ENCODE data around the gene TEX14.
A peak's percentile ranks its signal among the peaks of the same experiment; 100 is the strongest.
"Not testable (repeated sequence)": the region's sequence is repeated elsewhere in the genome, so short reads cannot be mapped to it uniquely, and the experiment has no call there.

Gene TEX14

GRCh38 chr17:58664302-58664701 is 27.5 kb downstream of the TEX14 start:
- Histone ChIP-seq H3K4me3 (ENCODE audit: low read depth, low read length) (no peak overlapping the region), H3K27me3 (replicated peaks) (no peaks in the 10 kb centered on the region), H3K36me3 (replicated peaks) (no peaks in the 10 kb centered on the region), H3K27ac (no peak overlapping the region)
- in situ Hi-C loops (cut with HindIII; ENCODE audit: low pct_ligation_motif_present, low sequenced_read_pairs) = no loop called here
- DNase-seq = no peak
- TF ChIP-seq, protein P1, sequence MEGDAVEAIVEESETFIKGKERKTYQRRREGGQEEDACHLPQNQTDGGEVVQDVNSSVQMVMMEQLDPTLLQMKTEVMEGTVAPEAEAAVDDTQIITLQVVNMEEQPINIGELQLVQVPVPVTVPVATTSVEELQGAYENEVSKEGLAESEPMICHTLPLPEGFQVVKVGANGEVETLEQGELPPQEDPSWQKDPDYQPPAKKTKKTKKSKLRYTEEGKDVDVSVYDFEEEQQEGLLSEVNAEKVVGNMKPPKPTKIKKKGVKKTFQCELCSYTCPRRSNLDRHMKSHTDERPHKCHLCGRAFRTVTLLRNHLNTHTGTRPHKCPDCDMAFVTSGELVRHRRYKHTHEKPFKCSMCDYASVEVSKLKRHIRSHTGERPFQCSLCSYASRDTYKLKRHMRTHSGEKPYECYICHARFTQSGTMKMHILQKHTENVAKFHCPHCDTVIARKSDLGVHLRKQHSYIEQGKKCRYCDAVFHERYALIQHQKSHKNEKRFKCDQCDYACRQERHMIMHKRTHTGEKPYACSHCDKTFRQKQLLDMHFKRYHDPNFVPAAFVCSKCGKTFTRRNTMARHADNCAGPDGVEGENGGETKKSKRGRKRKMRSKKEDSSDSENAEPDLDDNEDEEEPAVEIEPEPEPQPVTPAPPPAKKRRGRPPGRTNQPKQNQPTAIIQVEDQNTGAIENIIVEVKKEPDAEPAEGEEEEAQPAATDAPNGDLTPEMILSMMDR (IDR thresholded peaks at IDR 0.05; ENCODE audit: low read depth, low read length, missing control alignments) = no peak

- Histone ChIP-seq H3K4me3 (ENCODE audit: low read depth, low read length) (no peak overlapping the region), H3K27ac (no peak overlapping the region), H3K36me3 (replicated peaks) (no peaks in the 10 kb centered on the region), H3K27me3 (replicated peaks) (no peaks in the 10 kb centered on the region)
- TF ChIP-seq, protein P1 (IDR thresholded peaks at IDR 0.05; ENCODE audit: low read depth, low read length, missing control alignments) = no peak
- in situ Hi-C loops (cut with HindIII; ENCODE audit: low pct_ligation_motif_present, low sequenced_read_pairs) = no loop called here
- DNase-seq = no peak
These were observed 30.3 kb downstream of the TEX14 start for GRCh38 chr17:58661499-58661898.

DNA sequence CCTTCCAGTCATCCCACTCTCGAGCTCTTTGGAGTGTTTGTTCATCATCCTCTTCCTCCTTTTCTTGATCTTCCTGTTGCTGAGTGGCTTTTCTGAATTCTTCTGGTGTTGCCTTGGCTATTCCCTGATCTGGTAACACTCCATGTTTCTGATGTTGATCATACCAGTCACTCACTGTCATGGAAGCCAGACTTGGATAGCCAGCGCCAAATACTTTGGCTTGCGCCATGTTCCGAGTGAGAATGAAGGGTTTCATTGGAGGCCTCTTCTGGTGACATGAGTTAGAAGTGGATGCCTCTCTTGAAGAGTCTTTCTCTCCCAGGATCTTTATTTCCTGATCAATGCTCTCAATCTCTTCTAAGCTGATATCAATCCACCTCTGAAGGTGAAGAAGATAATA is 31.2 kb downstream of the TEX14 start:
- Histone ChIP-seq H3K27ac (no peak overlapping the region), H3K4me3 (ENCODE audit: low read depth, low read length) (no peak overlapping the region), H3K36me3 (replicated peaks) (no peaks in the 10 kb centered on the region), H3K27me3 (replicated peaks) (no peaks in the 10 kb centered on the region)
- in situ Hi-C loops (cut with HindIII; ENCODE audit: low pct_ligation_motif_present, low sequenced_read_pairs) = no loop called here
- TF ChIP-seq, protein P1 (IDR thresholded peaks at IDR 0.05; ENCODE audit: low read depth, low read length, missing control alignments) = no peak
- DNase-seq = no peak

GRCh38 chr17:58659714-58660084 is 32.1 kb downstream of the TEX14 start:
- DNase-seq; H3K27me3 ChIP-seq (replicated peaks); in situ Hi-C loops (cut with HindIII; ENCODE audit: low pct_ligation_motif_present, low sequenced_read_pairs); H3K36me3 ChIP-seq (replicated peaks): not testable (repeated sequence)
- Histone ChIP-seq H3K4me3 (ENCODE audit: low read depth, low read length) (peak overlapping the region; percentile 52), H3K27ac (peak overlapping the region; percentile 100)

DNA sequence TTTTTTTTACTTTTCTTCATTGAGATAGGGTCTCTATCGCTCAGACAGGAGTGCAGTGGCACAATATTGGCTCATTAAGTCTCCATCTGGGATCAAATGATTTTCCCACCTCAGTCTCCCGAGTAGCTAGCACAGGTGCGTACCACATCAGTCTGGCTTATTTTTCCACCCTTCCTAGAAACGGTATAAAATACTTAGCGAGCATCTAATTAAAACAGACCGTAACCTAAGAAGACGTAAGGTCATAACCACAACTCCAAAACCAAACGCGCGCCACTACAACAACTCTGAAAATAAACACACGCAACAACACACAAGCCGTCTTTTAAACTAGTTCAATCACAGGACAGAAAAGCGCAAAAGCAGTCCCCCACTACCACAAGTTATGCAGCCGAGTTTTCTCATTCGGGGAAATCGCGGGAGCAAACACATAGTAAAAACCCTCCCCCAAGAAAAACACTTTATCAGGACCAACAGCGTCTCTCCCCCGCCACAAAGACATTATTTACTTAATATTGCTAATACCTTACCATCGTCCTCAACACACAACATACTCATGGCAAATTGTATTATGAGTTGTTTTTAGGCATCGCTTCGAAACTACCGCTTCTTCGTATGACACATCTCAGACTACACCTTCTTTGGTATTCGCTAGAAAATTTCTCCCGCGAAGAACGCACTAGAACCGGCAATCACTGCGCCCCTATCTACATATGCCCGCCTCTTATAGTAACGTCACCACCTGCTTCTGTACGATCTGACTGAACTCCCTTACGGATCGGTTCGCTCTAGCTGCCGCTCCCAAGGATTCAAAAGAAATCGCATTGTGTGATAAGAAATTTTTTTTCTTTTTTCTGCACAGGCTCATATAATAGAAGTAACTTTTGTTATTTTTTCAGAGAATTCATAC is 32.8 kb downstream of the TEX14 start:
- Histone ChIP-seq H3K27me3 (replicated peaks) (no peaks in the 10 kb centered on the region), H3K4me3 (ENCODE audit: low read depth, low read length) (peak overlapping the region; percentile 52), H3K36me3 (replicated peaks) (no peaks in the 10 kb centered on the region), H3K27ac (peak overlapping the region; percentile 100)
- in situ Hi-C loops (cut with HindIII; ENCODE audit: low pct_ligation_motif_present, low sequenced_read_pairs) = no loop called here
- TF ChIP-seq, protein P1 (IDR thresholded peaks at IDR 0.05; ENCODE audit: low read depth, low read length, missing control alignments) = no peak
- peak; percentile 95 for DNase-seq

DNA sequence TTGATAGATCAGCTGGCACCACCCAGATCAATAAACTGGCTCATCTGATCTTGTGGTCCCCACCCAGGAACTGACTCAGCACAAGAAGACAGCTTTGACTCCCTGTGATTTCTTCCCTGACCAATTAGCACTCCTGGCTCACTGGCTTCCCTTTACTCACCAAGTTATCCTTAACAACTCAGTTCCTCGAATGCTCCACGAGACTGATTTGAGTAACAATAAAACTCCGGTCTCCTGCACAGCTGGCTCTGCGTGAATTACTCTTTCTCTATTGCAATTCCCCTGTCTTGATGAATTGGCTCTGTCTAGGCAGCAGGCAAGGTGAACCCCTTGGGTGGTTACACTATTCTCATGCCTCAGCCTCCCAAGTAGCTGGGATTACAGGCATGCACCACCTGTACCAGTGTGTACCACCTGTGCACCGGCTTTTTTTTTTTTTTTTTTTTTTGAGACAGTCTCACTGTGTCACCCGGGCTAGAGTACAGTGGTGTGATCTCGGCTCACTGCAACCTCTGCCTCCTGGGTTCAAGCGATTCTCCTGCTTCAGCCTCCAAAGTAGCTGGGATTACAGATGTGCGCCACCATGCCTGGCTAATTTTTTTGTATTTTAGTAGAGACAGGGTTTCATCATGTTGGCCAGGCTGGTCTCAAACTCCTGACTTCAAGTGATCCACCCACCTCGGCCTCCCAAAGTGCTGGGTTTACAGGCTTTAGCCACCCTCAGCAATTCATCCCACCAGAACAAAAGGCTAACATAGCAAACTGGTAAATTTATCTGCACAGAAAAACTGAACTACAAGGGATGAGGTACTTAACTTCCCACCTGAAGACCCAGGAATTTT is 33.7 kb downstream of the TEX14 start:
- H3K27ac ChIP-seq; in situ Hi-C loops (cut with HindIII; ENCODE audit: low pct_ligation_motif_present, low sequenced_read_pairs); H3K36me3 ChIP-seq (replicated peaks); H3K4me3 ChIP-seq (ENCODE audit: low read depth, low read length); H3K27me3 ChIP-seq (replicated peaks); DNase-seq: not testable (repeated sequence)

Measured in brain microvascular endothelial cell (primary cell).